Muscle layer of colon (tissue), 2 donors: ENCODE data around the gene MTCL1.

Experiments used
- H3K27ac ChIP-seq: one replicate; pipeline ENCODE4 v1.7.0; 2013; ENCODE audit warnings: low read depth, mild to moderate bottlenecking, low read length, moderate library complexity
- H3K27me3 ChIP-seq, 2 donors: one replicate each; pipeline ENCODE4 v1.7.0; 2013; ENCODE audit warnings: low read length in 2 of 2, mild to moderate bottlenecking in 2 of 2; ENCODE audit not compliant: insufficient read depth in 2 of 2, control insufficient read depth in 1 of 2
- H3K36me3 ChIP-seq: one replicate; pipeline ENCODE4 v1.7.0; 2013; ENCODE audit warnings: mild to moderate bottlenecking, low read length; ENCODE audit not compliant: insufficient read depth
- H3K4me1 ChIP-seq: one replicate; pipeline ENCODE4 v1.7.0; 2013; ENCODE audit warnings: mild to moderate bottlenecking, low read length; ENCODE audit not compliant: insufficient read depth
- H3K4me3 ChIP-seq, 2 donors: one replicate each; pipeline ENCODE4 v1.7.0; 2013; ENCODE audit warnings: low read length in 2 of 2, low read depth in 1 of 2, mild to moderate bottlenecking in 1 of 2, moderate library complexity in 1 of 2
- H3K9ac ChIP-seq: one replicate; pipeline ENCODE4 v1.7.0; 2013; ENCODE audit warnings: low read length
- H3K9me3 ChIP-seq: one replicate; pipeline ENCODE4 v1.7.0; 2013; ENCODE audit warnings: mild to moderate bottlenecking, low read length
- donor health status: abdominal sarcoma.
- donor health status: Adenocarcinoma of cecum.

Gene MTCL1

DNA sequence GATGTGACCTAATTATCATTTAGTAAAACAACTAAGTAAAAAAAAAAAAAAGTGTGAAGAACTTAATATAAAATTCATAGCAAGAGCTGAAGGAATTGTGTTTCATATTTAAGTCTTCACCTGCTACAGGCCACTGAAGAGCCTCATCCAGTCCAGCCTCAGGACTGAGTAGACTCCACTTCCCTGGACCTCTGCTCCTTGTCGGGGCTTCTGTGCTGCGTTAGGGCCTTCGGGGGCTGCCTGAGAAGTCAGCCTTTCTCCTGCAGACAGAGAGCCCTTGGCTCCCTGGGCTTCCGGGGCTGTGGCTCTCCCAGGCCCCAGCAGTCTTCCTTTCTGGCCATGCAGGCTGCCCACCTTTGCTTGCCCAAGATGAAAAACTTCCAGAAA lies 95.5 kb downstream of the MTCL1 start:
- Histone ChIP-seq H3K27me3 (no peaks in the 10 kb centered on the region), H3K4me1 (peaks cover 46% of the 10 kb centered on the region), H3K36me3 (peaks cover 23% of the 10 kb centered on the region), H3K4me3 (no peak overlapping the region), H3K27ac (no peak overlapping the region), H3K9ac (no peak overlapping the region), H3K9me3 (no peaks in the 10 kb centered on the region)

DNA sequence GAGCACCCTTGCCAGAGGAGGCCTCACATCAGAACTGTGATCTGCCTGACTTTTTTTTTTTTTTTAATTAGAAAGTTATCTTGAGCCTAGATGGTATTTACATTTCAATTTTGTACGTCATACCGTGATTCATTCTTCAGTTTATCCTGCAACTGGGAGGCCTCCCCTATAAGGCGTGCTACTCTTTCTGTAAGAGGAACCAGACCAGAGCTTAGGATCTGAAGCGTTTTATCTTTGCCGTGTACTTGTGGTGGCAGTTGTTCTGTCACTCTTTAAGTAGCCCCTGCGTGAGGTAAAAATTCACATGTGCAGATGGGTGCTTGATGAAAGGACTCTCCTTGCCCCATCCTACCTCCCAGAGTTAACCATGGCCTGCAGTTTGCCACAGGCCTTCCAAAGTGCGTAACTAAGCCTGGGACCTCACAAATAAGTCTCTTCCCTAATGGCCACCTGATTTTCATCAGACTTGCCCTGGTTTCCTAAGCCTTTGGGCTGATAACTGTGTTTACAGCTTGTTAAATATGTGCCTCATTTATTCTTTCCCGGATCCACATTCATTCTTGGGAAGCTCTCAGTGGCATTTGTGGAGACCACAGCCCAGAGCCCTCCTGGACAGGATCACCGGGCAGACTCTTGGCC lies 96.0 kb downstream of the MTCL1 start:
- Histone ChIP-seq H3K27me3 (no peaks in the 10 kb centered on the region), H3K9ac (no peak overlapping the region), H3K4me1 (peaks cover 46% of the 10 kb centered on the region), H3K27ac (peak overlapping the region; percentile 78), H3K4me3 (no peak overlapping the region), H3K36me3 (peaks cover 29% of the 10 kb centered on the region), H3K9me3 (no peaks in the 10 kb centered on the region)

DNA sequence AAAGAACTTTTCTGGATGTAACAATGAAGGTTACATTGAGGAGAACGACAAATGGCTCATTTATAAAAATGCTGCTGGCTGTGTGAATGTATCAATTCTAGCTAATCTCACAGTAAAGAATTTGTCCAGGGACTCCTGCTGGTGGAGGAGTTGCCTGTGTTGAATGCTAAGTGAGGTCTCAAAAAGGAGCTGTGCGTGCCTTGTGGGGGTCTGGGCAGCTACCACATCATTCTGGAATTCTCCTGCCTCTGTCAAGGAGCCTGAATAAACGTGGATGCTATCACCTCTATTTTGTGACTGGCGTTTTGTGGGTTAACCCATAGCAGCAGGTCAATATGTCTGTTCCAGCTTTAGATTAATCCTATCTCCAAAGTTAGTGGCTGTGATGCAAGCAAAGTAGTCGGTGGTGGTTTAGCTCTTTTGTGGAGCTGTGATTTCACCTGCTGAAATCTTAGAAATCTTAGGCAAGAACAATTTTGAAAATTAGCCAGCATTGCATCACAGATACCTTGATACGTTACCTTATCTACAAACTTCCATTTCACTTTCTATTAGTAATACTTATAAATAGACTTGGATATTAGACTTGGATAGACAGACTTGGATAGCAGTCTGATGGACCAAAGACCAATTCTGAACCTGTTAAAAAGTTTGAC lies 96.8 kb downstream of the MTCL1 start:
- H3K36me3 ChIP-seq: peaks cover 28% of the 10 kb centered on the region
- H3K9me3 ChIP-seq: no peaks in the 10 kb centered on the region
- H3K9ac ChIP-seq: no peak overlapping the region
- no peak overlapping the region for H3K4me3 ChIP-seq
- peak overlapping the region; percentile 78 for H3K27ac ChIP-seq
- H3K4me1 ChIP-seq: peaks cover 39% of the 10 kb centered on the region
- H3K27me3 ChIP-seq: no peaks in the 10 kb centered on the region

DNA sequence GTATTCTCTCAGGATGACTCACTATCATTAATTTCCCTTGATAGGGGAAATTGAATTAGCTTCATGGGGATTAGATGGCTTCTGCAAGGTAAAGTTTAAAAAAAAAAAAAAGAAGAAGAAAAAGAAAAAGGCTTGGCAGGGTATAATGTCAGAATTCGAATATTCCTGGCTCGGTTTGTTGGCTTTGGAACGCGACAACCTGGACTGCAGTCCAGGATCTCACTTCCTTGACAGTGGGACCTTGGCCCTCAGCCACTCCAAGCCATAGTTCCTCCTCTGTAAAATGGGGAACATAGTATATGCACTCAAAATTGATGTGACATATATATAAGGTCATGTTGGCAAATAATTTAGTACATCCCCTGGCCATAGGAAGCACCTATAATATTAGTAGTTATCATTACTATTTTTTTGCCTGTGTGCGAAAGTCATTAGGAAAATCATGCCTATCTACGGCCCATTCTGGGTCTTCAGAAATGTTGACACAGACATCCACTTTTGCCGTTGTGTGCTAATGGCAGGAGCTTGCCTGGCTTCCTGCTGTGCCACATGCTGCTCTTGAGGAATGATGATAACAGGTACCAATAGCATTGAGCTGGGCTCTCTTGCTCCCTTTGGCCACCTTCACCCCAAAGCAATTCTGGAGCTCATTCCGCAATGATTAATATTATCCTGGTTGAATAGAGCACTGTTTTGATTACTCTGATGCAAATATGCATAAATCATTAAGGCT lies 97.9 kb downstream of the MTCL1 start:
- H3K27ac ChIP-seq: no peak overlapping the region
- peaks cover 35% of the 10 kb centered on the region for H3K4me1 ChIP-seq

DNA sequence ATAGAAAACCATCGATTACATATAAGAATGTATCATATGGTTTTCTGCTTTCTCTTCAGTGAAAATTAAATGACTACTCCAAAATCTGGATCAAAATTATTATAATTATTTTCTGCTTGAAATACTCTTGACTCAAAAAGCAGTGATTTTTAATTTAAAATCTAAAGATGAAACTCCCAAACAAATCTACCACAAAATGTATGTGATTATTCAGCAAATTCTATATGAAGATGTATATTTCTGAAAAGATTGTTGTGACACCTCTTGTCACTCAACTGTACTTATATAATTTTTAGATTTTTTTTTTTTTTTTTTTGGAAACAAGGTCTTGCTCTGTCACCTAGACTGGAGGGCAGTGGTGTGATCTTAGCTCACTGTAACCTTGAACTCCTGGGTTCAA lies 98.6 kb downstream of the MTCL1 start:
- Histone ChIP-seq H3K9ac (no peak overlapping the region), H3K27me3 (no peaks in the 10 kb centered on the region)

More for the DNA sequence above, 97.9 kb downstream of the MTCL1 start:
- no peak overlapping the region for H3K4me3 ChIP-seq
- H3K27me3 ChIP-seq: no peaks in the 10 kb centered on the region
- no peak overlapping the region for H3K9ac ChIP-seq
- peaks cover 29% of the 10 kb centered on the region for H3K36me3 ChIP-seq
- no peaks in the 10 kb centered on the region for H3K9me3 ChIP-seq

DNA sequence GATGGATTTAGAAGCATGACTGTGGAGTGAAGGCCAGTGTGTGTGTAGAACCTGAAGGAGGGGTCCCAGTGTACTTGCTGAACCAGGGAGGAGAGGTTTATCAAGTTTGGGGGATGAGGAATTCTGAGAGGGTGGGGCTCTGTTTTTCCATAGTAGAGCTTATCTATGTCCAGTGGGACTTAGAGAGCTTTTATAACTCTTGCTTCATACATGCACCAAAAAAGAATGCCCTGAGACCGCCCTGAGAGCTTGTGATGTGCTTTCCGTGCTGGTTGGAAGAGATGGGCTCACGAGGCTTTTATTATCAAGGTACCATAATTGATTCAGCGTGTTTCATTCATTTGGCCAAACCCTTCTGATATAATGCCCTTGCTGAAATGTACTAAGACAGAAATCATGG lies 100.2 kb downstream of the MTCL1 start:
- Histone ChIP-seq H3K27ac (no peak overlapping the region), H3K4me1 (peaks cover 18% of the 10 kb centered on the region), H3K27me3 (no peaks in the 10 kb centered on the region), H3K9me3 (no peaks in the 10 kb centered on the region), H3K36me3 (peaks cover 39% of the 10 kb centered on the region), H3K9ac (no peak overlapping the region), H3K4me3 (no peak overlapping the region)

More for the DNA sequence above, 98.6 kb downstream of the MTCL1 start:
- peaks cover 25% of the 10 kb centered on the region for H3K36me3 ChIP-seq
- H3K4me3 ChIP-seq: no peak overlapping the region
- no peaks in the 10 kb centered on the region for H3K9me3 ChIP-seq
- H3K4me1 ChIP-seq: peaks cover 34% of the 10 kb centered on the region
- H3K27ac ChIP-seq: no peak overlapping the region

DNA sequence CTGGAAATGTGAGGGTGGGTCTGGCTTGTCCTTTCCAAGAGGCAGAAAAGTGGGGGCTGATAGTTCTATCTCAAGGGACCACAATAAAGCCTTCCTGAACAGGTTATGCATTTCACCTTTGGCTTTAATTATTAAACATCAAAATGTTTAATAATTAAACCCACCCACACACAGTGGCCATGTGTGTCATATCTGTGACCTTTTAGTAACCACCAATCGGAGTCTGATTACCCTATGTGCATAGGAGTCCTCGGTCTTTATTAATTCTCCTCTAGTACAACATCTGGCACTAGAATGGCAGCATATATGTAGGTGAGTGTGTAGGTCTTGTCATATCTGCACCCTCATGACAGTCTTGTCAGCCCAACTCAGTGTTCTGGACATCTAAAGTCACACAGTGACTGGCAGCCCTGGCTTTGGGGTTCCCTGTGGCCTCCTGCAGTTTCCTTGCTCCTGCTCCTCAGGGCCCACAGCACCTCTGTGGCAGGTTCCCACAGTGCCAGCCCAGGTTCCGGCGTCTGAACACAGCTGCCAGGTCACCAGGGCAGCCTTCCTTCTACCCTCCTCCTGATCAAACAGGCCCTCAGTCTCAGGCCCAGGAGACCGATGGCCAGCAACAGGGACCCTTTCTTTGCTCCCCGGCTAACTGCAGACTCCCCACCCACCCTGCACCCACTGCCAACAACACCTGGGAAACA lies 100.9 kb downstream of the MTCL1 start:
- no peaks in the 10 kb centered on the region for H3K9me3 ChIP-seq
- no peak overlapping the region for H3K9ac ChIP-seq
- H3K4me3 ChIP-seq: no peak overlapping the region
- H3K4me1 ChIP-seq: peaks cover 16% of the 10 kb centered on the region
- H3K27ac ChIP-seq: no peak overlapping the region
- H3K36me3 ChIP-seq: peaks cover 45% of the 10 kb centered on the region
- no peaks in the 10 kb centered on the region for H3K27me3 ChIP-seq

DNA sequence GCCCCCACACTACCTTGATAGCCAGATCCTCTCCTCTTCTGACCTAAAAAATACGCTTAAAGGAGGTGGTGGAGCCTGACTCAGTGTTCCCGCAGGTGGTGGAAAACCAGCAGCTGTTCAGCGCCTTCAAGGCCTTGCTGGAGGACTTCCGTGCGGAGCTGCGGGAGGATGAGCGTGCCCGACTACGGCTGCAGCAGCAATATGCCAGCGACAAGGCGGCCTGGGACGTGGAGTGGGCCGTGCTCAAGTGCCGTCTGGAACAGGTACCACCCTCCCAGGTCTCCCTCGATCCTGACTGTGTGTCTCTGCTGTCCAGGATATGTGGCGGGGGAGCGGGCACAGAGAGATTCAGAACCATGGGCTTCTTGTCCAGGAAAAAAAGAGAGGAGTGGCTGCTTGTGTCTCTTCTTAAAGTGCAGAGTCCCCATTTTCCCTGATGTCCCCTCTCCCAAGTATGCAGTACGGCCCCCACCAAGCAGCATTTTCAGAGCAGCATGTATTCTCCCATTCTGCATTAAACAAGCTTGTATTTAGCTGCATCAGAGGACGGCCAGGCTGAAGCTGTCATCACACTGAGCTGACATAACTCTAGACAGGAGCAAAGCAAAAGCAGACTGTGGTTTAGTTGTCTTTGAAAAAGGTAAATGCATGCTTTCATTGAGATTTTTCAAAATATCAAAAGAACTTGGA lies 101.6 kb downstream of the MTCL1 start:
- Histone ChIP-seq H3K27me3 (no peaks in the 10 kb centered on the region), H3K9me3 (no peaks in the 10 kb centered on the region), H3K9ac (no peak overlapping the region), H3K27ac (peak overlapping the region; percentile 20), H3K4me1 (peaks cover 10% of the 10 kb centered on the region), H3K36me3 (peaks cover 45% of the 10 kb centered on the region), H3K4me3 (no peak overlapping the region)

DNA sequence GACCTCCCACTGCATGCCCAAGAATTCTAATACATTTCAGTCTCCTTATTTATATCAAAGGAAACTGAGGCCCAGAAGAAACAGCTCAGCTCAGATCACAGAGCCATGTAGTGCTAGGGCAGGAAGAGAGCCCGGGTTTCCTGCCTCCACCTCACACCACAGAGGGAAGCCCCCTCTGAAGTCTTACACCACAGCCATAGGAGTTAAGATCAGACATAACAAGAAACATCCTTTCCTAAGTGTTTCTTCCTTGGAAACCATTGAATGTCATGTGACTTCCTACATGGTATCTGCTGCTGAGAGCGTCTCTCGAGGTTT lies 102.1 kb downstream of the MTCL1 start:
- Histone ChIP-seq H3K27me3 (no peaks in the 10 kb centered on the region), H3K36me3 (peaks cover 45% of the 10 kb centered on the region), H3K27ac (peak overlapping the region; percentile 20), H3K4me1 (peaks cover 7% of the 10 kb centered on the region), H3K9me3 (no peaks in the 10 kb centered on the region), H3K9ac (no peak overlapping the region), H3K4me3 (no peak overlapping the region)

DNA sequence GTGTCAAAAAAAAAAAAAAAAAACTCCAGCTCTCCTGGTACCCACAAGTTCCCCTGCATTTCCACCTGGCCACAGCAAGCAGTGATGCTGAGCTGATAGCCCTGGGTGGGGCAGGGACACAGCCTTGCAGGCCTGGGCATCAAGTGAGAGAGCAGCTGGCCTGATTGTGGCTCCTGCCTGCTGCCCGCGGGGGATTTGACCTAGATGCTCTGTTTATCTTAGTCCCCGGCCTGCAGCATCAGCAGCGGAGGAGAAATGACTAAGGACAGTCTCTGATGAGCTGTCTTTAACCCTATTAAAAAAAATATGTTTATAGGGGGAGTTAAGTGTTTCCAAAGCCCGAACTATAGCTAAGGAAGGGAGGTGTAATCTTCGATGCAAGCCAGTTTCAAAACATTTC lies 102.6 kb downstream of the MTCL1 start:
- H3K9me3 ChIP-seq: no peaks in the 10 kb centered on the region
- no peak overlapping the region for H3K9ac ChIP-seq
- H3K4me3 ChIP-seq: no peak overlapping the region
- peaks cover 45% of the 10 kb centered on the region for H3K36me3 ChIP-seq
- H3K27ac ChIP-seq: peak overlapping the region; percentile 20
- H3K4me1 ChIP-seq: peaks cover 11% of the 10 kb centered on the region
- no peaks in the 10 kb centered on the region for H3K27me3 ChIP-seq

DNA sequence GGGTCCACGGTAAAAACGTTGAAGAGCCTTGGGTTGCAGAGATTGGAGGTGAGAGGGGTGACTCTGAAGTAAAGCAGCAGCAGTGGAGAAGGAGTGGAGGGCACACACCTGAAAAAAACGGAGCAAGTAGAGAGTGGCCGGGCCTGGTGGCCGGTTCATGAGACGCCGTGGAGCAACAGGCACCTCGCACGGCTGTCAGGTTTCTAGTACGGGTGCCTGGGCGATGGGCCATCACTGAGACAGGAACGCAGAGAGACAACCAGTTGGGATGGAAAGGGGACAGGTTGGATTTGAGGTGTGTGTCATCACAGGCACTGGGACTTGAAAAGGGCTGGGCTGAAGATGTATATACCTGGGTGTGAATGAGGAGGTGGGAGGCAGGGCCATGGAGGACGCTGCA lies 104.2 kb downstream of the MTCL1 start:
- no peak overlapping the region for H3K27ac ChIP-seq
- peaks cover 55% of the 10 kb centered on the region for H3K36me3 ChIP-seq
- no peaks in the 10 kb centered on the region for H3K9me3 ChIP-seq
- H3K9ac ChIP-seq: no peak overlapping the region
- peaks cover 19% of the 10 kb centered on the region for H3K4me1 ChIP-seq
- H3K27me3 ChIP-seq: no peaks in the 10 kb centered on the region
- H3K4me3 ChIP-seq: no peak overlapping the region
